Activated effector memory CD4-positive, alpha-beta T cell treated with Interleukin-2 at 50 U/mL for 16 hours (primary cell): ENCODE results near the gene GBGT1.

Experiments
- DNase-seq: peaks from one replicate; pipeline ENCODE4 v3.0.0-alpha.2; 2020

GBGT1 gene

GRCh38 chr9:133160742-133161546, 2.8 kb downstream of the GBGT1 start:
- no peak for DNase-seq

GRCh38 chr9:133158695-133159094, 5.0 kb downstream of the GBGT1 start:
- DNase-seq, result no peak

DNA sequence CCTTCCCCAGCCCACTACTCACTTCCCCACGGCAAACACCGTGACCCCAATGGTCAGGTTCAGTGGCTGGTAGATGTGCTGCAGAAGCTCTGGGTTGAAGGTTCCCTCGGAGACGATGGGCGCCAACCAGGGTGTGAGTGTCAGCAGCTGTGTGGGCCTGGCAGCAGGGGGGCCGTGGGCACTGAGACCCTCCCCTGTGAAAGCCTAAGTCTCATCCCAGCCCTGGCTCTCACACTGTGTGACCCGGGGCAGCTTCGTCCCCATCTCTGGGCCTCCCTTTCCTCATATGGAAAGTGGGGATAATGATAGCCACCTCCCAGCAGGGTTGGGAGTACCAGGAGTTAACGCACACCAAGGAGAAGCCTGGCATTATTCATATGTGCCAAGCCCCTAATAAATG, 8.6 kb downstream of the GBGT1 start:
- DNase-seq, result no peak

GRCh38 chr9:133154097-133154989, 9.4 kb downstream of the GBGT1 start:
- no peak for DNase-seq

GRCh38 chr9:133153227-133154096, 10.3 kb downstream of the GBGT1 start:
- DNase-seq, result no peak

GRCh38 chr9:133151601-133152525, 11.9 kb downstream of the GBGT1 start:
- no peak for DNase-seq

DNA sequence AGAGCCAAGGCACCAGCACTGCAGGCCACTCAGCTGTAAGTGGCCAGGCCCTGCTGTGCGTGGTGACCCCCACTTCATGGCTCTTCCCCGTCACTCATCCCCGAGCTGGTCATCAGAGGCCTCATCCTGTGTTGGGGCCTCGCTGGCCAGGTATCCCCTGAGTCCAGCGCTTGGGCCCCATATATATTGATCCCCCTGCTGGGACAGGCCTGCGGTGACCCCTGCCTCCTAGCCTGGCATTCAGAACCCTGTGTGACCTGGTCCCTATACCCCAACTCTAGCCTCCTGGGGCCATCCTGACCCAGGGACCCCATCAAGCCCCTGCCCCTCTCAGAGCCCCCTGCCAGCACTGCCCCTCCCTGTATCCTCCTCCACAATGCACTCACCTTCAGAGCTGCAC, 12.7 kb downstream of the GBGT1 start:
- no peak for DNase-seq

GRCh38 chr9:133149130-133150015, 14.3 kb downstream of the GBGT1 start:
- DNase-seq, result peak; percentile 73

- DNase-seq, result peak; percentile 47
These were observed 15.2 kb downstream of the GBGT1 start for GRCh38 chr9:133148199-133149129.

DNA sequence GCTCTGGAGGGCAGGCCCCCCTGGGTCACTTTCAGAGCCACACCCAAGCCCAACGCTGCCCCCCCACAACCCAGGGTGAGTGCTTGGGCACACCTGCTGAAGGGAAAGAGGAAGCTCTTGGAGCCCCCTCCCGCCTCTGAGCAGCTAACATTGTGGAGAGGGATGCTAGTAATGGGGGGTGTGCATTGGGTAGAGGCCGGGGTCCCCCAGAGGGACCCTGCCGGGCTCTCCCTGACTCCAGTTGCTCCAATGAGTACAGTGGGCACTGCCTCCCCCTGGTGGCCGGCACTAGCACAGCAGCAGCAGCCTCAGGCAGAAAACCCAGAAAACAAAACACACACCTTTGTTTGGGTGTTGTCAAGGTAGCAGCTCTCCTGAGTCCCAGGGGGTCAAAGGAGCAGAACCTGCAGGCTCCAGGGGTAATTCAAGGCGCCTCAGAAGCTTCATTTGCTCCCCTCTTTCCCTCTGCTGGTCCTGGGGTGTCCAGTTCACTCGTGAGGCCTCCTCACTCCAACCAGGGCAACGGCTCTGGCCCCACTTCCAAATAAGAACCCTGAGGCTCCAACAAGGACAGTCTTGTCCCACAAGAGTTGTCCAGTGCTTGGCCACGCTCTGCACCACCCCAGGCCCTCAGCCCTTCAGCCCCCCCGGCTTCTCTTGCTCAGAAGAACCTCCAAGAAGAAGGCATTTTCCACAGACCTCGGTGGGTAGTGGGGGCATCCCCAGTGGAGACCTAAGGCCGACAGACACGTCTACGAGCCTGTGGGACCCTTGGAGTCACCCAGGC, 16.1 kb downstream of the GBGT1 start:
- DNase-seq, result peak; percentile 71

DNA sequence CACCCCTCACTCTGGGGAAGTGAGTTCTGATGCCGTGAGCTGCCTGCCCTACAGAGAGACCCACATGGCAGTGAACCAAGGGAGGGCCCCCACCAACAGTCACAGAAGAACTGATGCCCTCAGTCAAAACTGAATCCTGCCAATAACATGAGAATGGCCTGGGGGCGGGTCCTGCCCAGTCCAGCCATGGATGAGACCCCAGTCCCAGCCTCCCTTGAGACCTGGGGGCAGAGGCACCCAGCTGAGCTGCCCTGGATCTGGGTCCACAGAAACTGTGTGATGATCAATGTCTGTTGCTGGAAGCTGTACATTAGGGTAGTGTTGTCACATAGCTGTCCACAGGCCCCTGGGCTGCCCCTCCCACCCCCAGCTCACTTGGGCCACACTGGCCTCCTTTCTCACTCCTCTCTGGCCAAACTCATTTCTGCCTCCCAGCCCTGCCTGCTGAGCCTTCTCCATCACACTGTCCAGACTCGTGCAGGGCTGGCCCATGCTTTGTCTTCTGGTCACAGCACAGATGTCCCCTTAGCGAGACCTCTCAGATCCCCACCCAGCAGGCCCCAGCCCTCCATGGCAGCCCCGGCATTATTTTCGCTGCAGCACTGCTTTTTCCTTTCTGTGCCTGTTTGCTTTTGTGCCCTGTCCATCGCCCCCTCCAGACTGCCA, 16.8 kb downstream of the GBGT1 start:
- no peak for DNase-seq

GRCh38 chr9:133144904-133145851, 18.5 kb downstream of the GBGT1 start:
- no peak for DNase-seq

DNA sequence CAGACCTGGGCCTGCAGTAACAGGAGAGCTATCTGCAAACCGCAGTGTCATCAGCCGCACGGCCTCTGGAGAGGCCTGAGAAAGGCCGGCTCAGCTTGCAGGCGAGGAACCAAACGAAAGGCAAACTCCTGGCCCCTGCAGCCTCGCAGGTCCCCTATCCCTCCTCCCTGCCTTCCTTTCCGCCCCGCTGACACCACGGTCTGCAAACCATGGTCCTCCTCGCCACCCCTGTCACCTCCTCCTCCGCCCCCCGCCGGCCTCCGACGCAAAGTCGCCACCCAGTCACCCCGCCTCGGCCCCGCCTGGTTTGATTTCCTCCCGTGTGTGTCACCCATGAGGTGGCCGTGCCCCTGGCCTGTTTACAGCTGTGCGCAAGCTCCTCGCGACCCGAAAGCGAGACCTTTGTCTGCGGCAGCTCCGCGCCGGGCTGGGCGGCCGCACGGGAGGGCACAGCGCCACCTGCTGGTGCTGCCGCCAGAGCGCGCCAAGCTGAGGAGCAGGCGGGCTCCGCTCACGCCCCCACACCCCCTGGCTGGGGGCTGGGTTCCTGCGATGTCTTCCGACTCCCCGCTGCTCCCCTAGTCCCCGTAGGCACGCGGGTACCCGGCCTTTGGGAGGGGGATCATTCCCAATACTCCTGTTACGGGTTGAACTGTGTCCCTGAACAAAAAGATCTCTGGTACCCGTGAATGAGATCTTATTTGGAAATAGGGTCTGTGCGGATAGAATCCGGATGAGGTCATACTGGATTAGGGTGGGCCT, 19.4 kb downstream of the GBGT1 start:
- peak; percentile 92 for DNase-seq

DNA sequence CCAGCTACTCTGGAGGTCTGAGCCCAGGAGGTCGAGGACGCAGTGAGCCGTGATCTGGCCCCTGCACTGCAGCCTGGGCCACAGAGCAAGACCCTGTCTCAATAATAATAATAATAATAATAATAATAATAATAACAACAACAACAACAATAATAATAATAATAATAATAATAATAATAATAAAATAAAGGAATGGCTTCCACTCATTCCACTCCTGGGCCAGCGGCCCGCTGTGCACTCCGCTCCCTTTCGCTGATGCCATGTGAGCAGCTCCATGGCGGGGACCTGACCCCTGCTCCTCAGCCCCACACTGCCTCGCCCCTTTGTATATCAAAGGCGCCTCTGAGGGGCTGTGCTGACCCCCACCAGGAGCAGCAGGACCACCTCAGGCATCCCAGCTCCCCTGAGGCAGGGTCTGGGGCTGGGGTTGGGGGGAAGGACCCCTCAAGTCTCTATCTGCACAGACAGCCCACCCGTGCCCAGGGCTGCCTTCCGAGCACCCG, 20.0 kb downstream of the GBGT1 start:
- no peak for DNase-seq

GRCh38 chr9:133142684-133143622, 20.8 kb downstream of the GBGT1 start:
- DNase-seq, result peak; percentile 16
